ENCODE data around the gene COL2A1. TPM values are rescaled to one million over a fixed set of nuclear protein-coding genes. Genes with fewer than 3 reads are reported as not detected.

The COL2A1 gene
- total RNA-seq, 2 donors from 2014 or later: not detected

GRCh38 chr12:47982770-47983169 is 21.5 kb downstream of the COL2A1 start:
- Mint-ChIP-seq H3K36me3 (ENCODE audit: low read depth) (no peaks in the 10 kb centered on the region), H3K4me3 (no peak overlapping the region), H3K4me1 (peaks cover 5% of the 10 kb centered on the region), H3K27ac (no peak overlapping the region), H3K27me3 (peaks cover 3% of the 10 kb centered on the region), H3K9me3 (no peaks in the 10 kb centered on the region)
- no peak for ATAC-seq (replicated peaks)

GRCh38 chr12:47982311-47982710 is 22.0 kb downstream of the COL2A1 start:
- no peak overlapping the region for H3K27ac Mint-ChIP-seq
- peaks cover 5% of the 10 kb centered on the region for H3K4me1 Mint-ChIP-seq
- no peaks in the 10 kb centered on the region for H3K9me3 Mint-ChIP-seq
- no peak for ATAC-seq (replicated peaks)
- peaks cover 3% of the 10 kb centered on the region for H3K27me3 Mint-ChIP-seq
- no peak overlapping the region for H3K4me3 Mint-ChIP-seq
- H3K36me3 Mint-ChIP-seq (ENCODE audit: low read depth): no peaks in the 10 kb centered on the region

- Mint-ChIP-seq H3K4me3 (no peak overlapping the region), H3K36me3 (ENCODE audit: low read depth) (no peaks in the 10 kb centered on the region), H3K27ac (no peak overlapping the region), H3K4me1 (peaks cover 5% of the 10 kb centered on the region), H3K27me3 (peaks cover 3% of the 10 kb centered on the region), H3K9me3 (no peaks in the 10 kb centered on the region)
- no peak for ATAC-seq (replicated peaks)
Measured at GRCh38 chr12:47981496-47982260, 22.6 kb downstream of the COL2A1 start.

- H3K9me3 Mint-ChIP-seq: no peaks in the 10 kb centered on the region
- no peak overlapping the region for H3K4me3 Mint-ChIP-seq
- H3K27me3 Mint-ChIP-seq: peaks cover 3% of the 10 kb centered on the region
- ATAC-seq (replicated peaks): no peak
- H3K36me3 Mint-ChIP-seq (ENCODE audit: low read depth): no peaks in the 10 kb centered on the region
- H3K4me1 Mint-ChIP-seq: peaks cover 5% of the 10 kb centered on the region
- no peak overlapping the region for H3K27ac Mint-ChIP-seq
Measured at GRCh38 chr12:47980779-47981495, 23.3 kb downstream of the COL2A1 start.

GRCh38 chr12:47980197-47980596 is 24.1 kb downstream of the COL2A1 start:
- peaks cover 5% of the 10 kb centered on the region for H3K4me1 Mint-ChIP-seq
- no peak overlapping the region for H3K27ac Mint-ChIP-seq
- H3K27me3 Mint-ChIP-seq: peaks cover 3% of the 10 kb centered on the region
- no peaks in the 10 kb centered on the region for H3K36me3 Mint-ChIP-seq (ENCODE audit: low read depth)
- H3K4me3 Mint-ChIP-seq: no peak overlapping the region
- ATAC-seq (replicated peaks): no peak
- no peaks in the 10 kb centered on the region for H3K9me3 Mint-ChIP-seq

- no peaks in the 10 kb centered on the region for H3K36me3 Mint-ChIP-seq (ENCODE audit: low read depth)
- peaks cover 5% of the 10 kb centered on the region for H3K4me1 Mint-ChIP-seq
- no peak overlapping the region for H3K4me3 Mint-ChIP-seq
- H3K27me3 Mint-ChIP-seq: peaks cover 3% of the 10 kb centered on the region
- no peaks in the 10 kb centered on the region for H3K9me3 Mint-ChIP-seq
- H3K27ac Mint-ChIP-seq: no peak overlapping the region
- ATAC-seq (replicated peaks): no peak
Measured at GRCh38 chr12:47979686-47980085, 24.6 kb downstream of the COL2A1 start.

GRCh38 chr12:47979166-47979565 is 25.1 kb downstream of the COL2A1 start:
- H3K4me3 Mint-ChIP-seq: no peak overlapping the region
- no peak for ATAC-seq (replicated peaks)
- peaks cover 5% of the 10 kb centered on the region for H3K4me1 Mint-ChIP-seq
- H3K27ac Mint-ChIP-seq: no peak overlapping the region
- no peaks in the 10 kb centered on the region for H3K36me3 Mint-ChIP-seq (ENCODE audit: low read depth)
- peaks cover 3% of the 10 kb centered on the region for H3K27me3 Mint-ChIP-seq
- H3K9me3 Mint-ChIP-seq: no peaks in the 10 kb centered on the region

- Mint-ChIP-seq H3K4me1 (peaks cover 5% of the 10 kb centered on the region), H3K4me3 (no peak overlapping the region), H3K27me3 (peaks cover 3% of the 10 kb centered on the region), H3K9me3 (no peaks in the 10 kb centered on the region), H3K36me3 (ENCODE audit: low read depth) (no peaks in the 10 kb centered on the region), H3K27ac (no peak overlapping the region)
- ATAC-seq (replicated peaks): no peak
Measured at GRCh38 chr12:47978598-47978873, 25.7 kb downstream of the COL2A1 start.

- Mint-ChIP-seq H3K27me3 (peaks cover 3% of the 10 kb centered on the region), H3K36me3 (ENCODE audit: low read depth) (no peaks in the 10 kb centered on the region), H3K27ac (no peak overlapping the region), H3K4me3 (no peak overlapping the region), H3K9me3 (no peaks in the 10 kb centered on the region), H3K4me1 (peaks cover 5% of the 10 kb centered on the region)
- no peak for ATAC-seq (replicated peaks)
Measured at GRCh38 chr12:47977772-47978597, 26.3 kb downstream of the COL2A1 start.

- no peak for ATAC-seq (replicated peaks)
- Mint-ChIP-seq H3K27ac (no peak overlapping the region), H3K4me3 (no peak overlapping the region), H3K4me1 (peaks cover 5% of the 10 kb centered on the region), H3K36me3 (ENCODE audit: low read depth) (no peaks in the 10 kb centered on the region), H3K9me3 (no peaks in the 10 kb centered on the region), H3K27me3 (peaks cover 3% of the 10 kb centered on the region)
Measured at GRCh38 chr12:47977046-47977771, 27.1 kb downstream of the COL2A1 start.

GRCh38 chr12:47975816-47976215 is 28.5 kb downstream of the COL2A1 start:
- Mint-ChIP-seq H3K4me1 (peaks cover 5% of the 10 kb centered on the region), H3K9me3 (no peaks in the 10 kb centered on the region)
- ATAC-seq (replicated peaks): no peak

GRCh38 chr12:47975036-47975620 is 29.1 kb downstream of the COL2A1 start:
- Mint-ChIP-seq H3K27me3 (no peaks in the 10 kb centered on the region), H3K36me3 (ENCODE audit: low read depth) (no peaks in the 10 kb centered on the region), H3K4me1 (peaks cover 5% of the 10 kb centered on the region), H3K4me3 (no peak overlapping the region), H3K27ac (no peak overlapping the region), H3K9me3 (no peaks in the 10 kb centered on the region)
- no peak for ATAC-seq (replicated peaks)

More at GRCh38 chr12:47975816-47976215, 28.5 kb downstream of the COL2A1 start:
- Mint-ChIP-seq H3K36me3 (ENCODE audit: low read depth) (no peaks in the 10 kb centered on the region), H3K27me3 (peaks cover 3% of the 10 kb centered on the region), H3K27ac (no peak overlapping the region), H3K4me3 (no peak overlapping the region)

GRCh38 chr12:47973870-47974269 is 30.4 kb downstream of the COL2A1 start:
- ATAC-seq (replicated peaks): no peak
- Mint-ChIP-seq H3K4me3 (no peak overlapping the region), H3K9me3 (no peaks in the 10 kb centered on the region), H3K27me3 (no peaks in the 10 kb centered on the region), H3K27ac (no peak overlapping the region), H3K4me1 (peaks cover 1% of the 10 kb centered on the region), H3K36me3 (ENCODE audit: low read depth) (peaks cover 9% of the 10 kb centered on the region)

- H3K4me1 Mint-ChIP-seq: no peaks in the 10 kb centered on the region
- no peak overlapping the region for H3K27ac Mint-ChIP-seq
- peaks cover 19% of the 10 kb centered on the region for H3K36me3 Mint-ChIP-seq (ENCODE audit: low read depth)
- no peak overlapping the region for H3K4me3 Mint-ChIP-seq
- no peaks in the 10 kb centered on the region for H3K9me3 Mint-ChIP-seq
- no peaks in the 10 kb centered on the region for H3K27me3 Mint-ChIP-seq
- ATAC-seq (replicated peaks): no peak
Measured at GRCh38 chr12:47972895-47973294, 31.4 kb downstream of the COL2A1 start.

Data from activated T-helper 17 cell treated with anti-CD3 and anti-CD28 coated beads, Interleukin-2, amount 50 U/mL, for 72 hours (primary cell).